Measurements from ENCODE around the gene WDR54. TPM values are rescaled to one million over a fixed set of nuclear protein-coding genes. Genes with fewer than 3 reads are reported as not detected.

The WDR54 gene
- polyA plus RNA-seq (ENCODE audit: insufficient read length) = 38.8 TPM
- long read RNA-seq, donor 1, transcript WDR54-211 (3 exons, 626 nt) = minor isoform, 6 of 24 reads
- long read RNA-seq, donor 1, transcript WDR54-201 (10 exons, 1,147 nt) = major isoform, 16 of 24 reads
- long read RNA-seq, donor 1, partial matches to known transcripts = 0 of 24 reads
- long read RNA-seq, donor 1, other reads (novel, unspliced or antisense) = 0 of 24 reads
- long read RNA-seq, donor 2, transcript WDR54-201 (10 exons, 1,147 nt) = major isoform, 18 of 35 reads
- long read RNA-seq, donor 2, partial matches to known transcripts = 12 of 35 reads
- long read RNA-seq, donor 2, other reads (novel, unspliced or antisense) = 0 of 35 reads
- long read RNA-seq, donor 3, transcript WDR54-201 (10 exons, 1,147 nt) = major isoform, 12 of 15 reads
- long read RNA-seq, donor 3, partial matches to known transcripts = 0 of 15 reads
- long read RNA-seq, donor 3, other reads (novel, unspliced or antisense) = 0 of 15 reads
- long read RNA-seq, donor 4 = 0 reads
- long read RNA-seq, donor 5, transcript WDR54-201 (10 exons, 1,147 nt) = major isoform, 24 of 71 reads
- long read RNA-seq, donor 5, partial matches to known transcripts = 24 of 71 reads
- long read RNA-seq, donor 5, other reads (novel, unspliced or antisense) = 19 of 71 reads
- long read RNA-seq, donor 6, transcript WDR54-201 (10 exons, 1,147 nt) = major isoform, 18 of 25 reads
- long read RNA-seq, donor 6, transcript WDR54-211 (3 exons, 626 nt) = minor isoform, 5 of 25 reads
- long read RNA-seq, donor 6, partial matches to known transcripts = 0 of 25 reads
- long read RNA-seq, donor 6, other reads (novel, unspliced or antisense) = 0 of 25 reads
- long read RNA-seq, donor 7, transcript WDR54-201 (10 exons, 1,147 nt) = major isoform, 18 of 51 reads
- long read RNA-seq, donor 7, partial matches to known transcripts = 28 of 51 reads
- long read RNA-seq, donor 7, other reads (novel, unspliced or antisense) = 0 of 51 reads
- long read RNA-seq, donor 8, transcript WDR54-201 (10 exons, 1,147 nt) = major isoform, 11 of 11 reads
- long read RNA-seq, donor 8, partial matches to known transcripts = 0 of 11 reads
- long read RNA-seq, donor 8, other reads (novel, unspliced or antisense) = 0 of 11 reads

DNA sequence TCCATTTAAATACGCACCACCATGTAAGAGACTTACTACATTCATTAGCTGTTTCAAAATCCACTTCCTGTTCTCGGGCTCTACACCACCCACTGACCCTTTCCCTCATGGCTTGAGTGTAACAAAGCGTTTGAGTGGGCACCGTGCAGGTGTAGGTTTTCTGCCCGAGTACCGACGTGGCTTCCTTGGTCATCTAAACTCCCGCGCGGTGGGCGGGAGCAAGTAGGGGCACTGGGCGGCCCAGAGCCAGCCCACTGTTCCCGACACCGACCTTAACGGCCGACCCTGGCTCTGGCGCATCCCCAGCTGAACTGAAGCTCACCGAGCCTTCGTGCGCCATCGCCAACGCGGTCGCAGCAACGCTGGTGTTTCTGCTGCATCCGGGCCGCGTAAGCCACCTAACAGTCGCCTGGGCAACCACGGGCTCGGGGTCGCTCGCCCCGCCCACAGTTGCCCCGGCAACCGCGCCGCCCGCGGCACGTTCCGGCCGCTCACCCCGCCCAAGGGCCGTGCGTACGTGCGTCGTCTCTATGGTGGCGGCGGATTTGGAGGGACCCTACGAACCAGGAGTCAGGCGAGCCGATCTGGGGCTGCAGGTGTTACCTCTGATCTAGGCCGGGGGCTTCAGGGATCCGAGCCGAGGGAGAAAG, at the start of gene WDR54, which contains the start of gene C2orf81:
Gene WDR54 (plus strand): TSS at position 510 of the 650 bp plus-strand sequence. CDS start 424 bp downstream, outside the sequence.
Gene C2orf81 (minus strand): TSS at position 399 of the 650 bp plus-strand sequence. CDS start 59 bp downstream, at position 340.
- DNase-seq = peak; percentile 81

DNA sequence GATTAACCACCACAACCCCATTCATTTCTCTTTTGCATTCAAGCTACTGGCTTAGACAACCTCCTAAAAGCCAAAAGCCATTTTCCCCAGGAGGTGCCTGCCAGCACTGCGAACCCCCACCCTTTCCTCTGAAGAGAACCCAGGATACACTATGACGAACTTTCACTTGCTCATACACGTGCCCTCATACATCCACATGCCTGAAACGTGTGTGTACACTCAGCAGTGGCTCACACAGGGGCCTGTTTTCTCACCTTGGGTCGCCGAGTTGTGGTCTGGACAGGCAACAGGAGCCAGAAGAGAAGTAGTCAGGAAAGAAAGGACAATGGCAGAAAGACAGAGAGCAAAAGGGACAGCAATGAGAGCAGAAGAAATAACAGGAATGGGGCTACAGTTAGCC, 48.9 kb upstream of the WDR54 start:
- DNase-seq = no peak

DNA sequence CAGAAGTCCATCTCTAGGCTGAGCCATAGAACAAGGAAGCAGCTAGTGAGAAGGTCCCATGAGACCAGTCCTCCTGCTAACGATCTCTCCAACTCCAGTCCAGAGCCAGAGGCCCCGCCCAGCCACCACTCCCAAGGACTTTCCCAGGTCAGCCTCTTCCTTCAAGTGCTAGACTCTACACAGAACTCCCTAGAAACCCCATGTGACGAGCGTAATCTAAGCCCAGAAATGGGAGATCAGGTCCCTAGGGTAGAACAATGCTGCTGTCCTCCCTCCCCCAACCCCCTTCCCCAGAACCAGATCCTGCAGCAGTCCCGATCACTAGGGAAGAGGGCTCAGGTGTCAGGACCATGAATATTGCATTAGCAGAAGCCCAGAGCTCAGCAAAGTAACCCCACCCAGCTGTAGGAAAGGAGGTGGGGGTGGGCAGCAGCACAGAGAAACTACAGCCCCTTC, 48.3 kb upstream of the WDR54 start:
- no peak for DNase-seq

GRCh38 chr2:74373985-74374384, 47.5 kb upstream of the WDR54 start:
- no peak for DNase-seq

GRCh38 chr2:74374509-74375205, 46.9 kb upstream of the WDR54 start:
- peak; percentile 81 for DNase-seq

- DNase-seq = no peak
Observed at GRCh38 chr2:74375838-74376237, 45.7 kb upstream of the WDR54 start.

DNA sequence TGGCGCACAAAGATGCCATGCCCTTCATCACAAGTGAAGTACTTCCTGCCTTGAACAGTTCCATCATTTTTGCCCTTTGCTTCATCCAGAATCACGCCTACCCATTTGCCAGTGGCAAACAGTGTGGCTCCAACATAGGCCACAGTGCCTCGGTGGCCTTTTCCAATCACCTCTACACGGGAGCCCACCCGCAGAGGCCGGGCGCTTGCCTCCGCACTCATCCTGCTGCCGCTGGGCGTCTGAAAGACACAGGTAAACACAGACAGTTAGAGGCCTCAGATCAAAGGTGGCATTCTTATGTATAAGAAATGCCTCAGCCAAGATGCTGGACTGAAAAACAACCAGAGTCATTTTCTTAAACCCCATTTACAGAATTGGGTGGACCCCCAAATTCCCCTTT, 43.5 kb upstream of the WDR54 start:
- DNase-seq = no peak

DNA sequence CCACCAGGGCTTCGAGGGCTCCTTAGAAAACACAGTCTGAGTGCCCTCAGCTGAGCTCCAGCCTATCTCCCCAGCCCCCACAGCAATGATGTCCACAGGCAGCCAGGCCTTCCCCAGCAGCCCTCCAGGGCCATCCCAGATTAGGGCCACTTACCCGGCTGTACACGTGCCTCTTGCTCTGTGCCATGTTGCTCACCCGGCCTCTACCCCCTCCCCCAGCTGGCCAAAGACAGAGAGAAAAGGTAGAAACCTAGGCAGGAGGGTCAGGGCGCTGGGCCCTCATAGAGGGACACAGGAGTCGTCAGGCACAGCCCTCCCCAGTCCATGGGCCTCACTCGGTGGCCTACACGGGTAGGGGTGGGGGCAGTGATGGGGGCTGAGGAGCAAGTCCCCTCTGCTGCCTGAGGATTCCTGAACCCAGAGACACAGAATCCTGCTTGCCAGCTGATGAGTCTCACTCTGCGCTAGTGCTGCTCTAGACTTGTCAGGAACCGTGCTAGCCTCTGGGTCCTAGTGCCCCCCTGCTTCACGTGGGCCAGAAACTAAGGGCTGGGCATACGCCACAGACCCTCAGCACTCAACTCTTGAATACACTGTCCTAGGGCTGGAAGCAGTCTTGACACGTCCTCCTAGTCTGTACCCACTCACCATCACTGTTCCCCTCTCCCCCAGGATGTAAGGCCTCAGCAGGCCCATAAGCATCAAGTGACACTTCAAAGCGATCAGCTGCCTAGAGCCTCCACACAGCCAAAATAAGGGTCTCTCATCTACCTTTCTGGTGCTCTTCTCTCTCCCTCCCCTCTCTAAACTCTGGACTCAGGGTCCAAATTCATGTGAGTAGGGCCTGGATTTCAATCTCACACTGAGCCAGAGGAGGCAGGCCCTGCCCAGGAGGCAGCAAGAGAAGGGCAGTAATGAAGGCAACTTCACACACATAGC, 41.4 kb upstream of the WDR54 start, which contains the start of gene DCTN1:
Gene DCTN1 (minus strand): TSS at position 461 of the 939 bp plus-strand sequence. CDS start 274 bp downstream, at position 187.
- DNase-seq = peak; percentile 53

DNA sequence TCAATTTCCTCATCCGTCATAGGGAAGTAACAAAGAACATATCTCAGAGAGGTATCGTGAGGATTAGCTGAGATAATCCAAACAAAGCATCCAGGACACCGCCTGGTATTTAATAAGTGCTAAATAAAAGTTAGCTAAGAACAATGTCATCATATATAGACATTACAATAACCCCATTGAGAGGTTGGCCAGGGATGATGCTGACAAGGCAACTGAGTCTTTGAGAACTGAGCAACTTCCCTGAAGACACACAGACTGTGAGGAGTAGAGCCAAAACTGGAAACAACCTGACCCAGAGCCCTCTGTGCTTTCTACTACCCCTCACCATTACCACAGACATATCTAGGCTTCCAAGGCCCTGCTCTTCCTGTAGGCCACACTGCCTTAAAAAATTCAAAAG, 39.8 kb upstream of the WDR54 start:
- no peak for DNase-seq

DNA sequence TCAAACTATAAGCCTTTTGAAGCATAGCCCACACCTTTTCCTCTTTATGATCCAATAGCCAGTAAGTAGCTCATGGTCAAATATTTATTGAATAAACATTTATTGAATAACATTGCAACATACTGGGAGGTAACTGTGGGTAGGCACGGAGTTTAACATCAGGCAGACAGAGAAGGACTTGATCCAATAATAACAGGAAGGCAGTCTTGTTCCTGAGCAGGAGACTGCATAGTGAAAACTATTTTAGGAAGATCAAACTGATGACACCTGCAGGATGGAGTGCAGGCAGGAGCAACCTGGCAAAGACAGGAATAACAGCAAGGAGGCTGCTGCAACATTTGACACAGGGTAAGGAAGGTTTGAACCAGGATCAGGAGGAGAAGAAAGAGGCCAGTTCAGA, 38.3 kb upstream of the WDR54 start:
- DNase-seq = no peak

DNA sequence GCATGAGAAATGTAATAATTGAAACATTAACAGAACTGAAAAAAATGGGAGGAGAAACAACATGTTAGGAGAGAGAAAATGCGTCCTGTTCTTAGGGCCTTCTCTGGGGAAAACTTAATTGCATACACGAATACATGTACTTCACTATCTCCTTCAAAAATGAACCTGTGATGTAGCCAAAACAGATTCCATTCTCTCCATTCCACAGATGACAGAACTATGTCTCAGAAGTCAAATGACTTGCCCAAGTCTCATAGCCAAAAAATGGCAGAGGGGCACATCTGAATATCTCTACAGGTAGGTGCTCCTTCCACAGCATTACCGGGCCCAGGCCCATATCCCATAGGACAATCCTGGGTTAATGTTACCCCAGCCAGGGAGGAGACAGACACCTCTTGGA, 37.5 kb upstream of the WDR54 start:
- DNase-seq = no peak

DNA sequence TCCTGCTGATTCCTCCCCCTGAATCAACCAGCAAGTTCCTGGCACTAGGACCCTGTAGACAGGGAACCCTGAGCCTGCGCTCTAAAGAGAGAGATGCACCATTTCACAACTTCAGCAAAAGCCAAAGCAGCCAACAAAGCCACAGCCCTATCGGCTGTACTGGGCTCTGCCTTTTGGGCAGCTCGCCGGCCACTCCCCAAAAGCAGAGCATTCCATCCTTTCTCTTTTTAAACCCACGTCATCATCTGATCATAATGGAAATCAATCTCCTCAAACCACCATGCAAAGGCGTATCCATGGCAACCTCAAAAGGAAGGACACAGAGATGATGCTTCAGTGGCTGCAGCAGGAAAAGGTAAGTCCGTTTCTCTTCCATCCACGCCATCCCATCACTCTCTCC, 36.1 kb upstream of the WDR54 start:
- no peak for DNase-seq

GRCh38 chr2:74387346-74387745, 34.2 kb upstream of the WDR54 start:
- DNase-seq = no peak

DNA sequence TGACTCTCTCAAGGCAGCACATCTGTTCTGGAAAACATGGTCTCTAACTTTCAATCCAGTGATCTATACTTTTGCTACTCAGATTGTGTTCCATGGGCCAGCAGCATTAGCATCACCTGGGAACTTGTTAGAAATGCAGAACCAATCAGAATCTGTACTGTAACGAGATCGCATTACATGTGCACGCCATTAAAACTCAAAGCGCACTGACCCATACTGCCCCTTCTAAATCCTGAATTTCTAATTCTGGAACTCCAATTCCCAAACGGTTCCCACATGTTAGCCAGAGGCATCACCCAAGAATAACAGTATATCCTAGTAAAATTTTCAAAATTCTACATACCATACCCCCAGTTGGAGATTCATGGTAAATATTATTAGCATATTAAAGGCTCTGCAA, 30.9 kb upstream of the WDR54 start:
- DNase-seq = no peak

DNA sequence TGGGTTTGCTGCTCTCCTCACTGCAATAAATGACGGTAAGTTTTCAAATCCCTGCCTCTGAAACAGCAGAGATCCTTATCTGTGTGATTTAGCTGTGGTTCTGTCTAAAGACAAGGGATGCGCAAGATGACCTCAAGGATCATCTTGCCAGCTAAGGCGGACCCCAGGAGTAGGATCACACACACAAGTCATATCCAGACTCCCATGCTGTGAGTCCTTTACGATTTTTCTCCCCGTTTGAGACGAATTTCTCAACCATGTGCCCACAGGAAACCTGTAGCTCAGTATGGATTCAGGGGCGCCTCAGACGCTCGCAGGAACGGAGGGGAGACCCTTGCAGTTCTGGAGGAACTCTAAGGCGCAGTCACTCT, 30.3 kb upstream of the WDR54 start:
- DNase-seq = no peak

DNA sequence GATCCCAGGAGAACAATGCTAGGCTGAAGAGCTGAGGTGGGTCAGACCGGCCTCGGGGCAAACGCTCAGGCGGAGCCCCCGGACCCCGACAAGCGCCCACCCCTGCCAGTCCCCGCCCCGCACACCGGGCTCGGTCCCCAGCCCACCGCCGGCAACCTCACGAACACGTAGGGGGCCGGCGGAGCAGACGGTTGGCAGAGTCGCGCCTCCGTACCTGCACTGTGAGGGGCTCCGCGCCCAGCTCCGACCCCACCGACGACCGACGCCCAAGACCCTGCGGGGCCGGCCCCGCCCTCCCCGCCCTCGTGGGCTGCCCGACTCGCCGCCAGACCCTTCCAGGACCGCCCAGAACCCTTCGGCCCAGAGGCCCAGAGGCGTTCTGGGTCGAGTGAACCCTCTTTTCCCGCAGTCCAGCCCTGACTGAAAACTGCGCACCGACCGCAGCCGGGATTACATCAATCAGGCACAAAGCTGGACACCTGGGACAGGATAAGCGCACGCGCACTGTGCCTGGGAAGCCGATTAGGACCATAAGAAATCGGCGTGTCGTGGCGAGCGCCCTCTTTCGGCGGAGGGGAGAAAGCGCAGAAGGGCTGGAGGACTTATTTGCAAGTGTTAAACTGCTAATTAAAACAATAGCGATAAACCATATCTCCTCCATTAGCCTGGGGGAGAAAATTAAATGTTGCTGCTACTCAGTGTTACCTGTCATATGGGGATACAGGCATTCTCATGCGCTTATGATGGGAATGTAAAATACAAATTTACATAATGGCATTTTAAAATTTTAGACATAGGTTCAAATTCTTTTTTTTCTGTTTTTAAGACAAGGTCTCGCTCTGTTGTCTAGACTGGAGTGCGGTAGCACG, 29.7 kb upstream of the WDR54 start:
- DNase-seq = peak; percentile 93

- DNase-seq = no peak
Observed at GRCh38 chr2:74392449-74392743, 29.1 kb upstream of the WDR54 start.

GRCh38 chr2:74393525-74393924, 28.0 kb upstream of the WDR54 start:
- DNase-seq = no peak

- DNase-seq = no peak
Observed at GRCh38 chr2:74396149-74396548, 25.4 kb upstream of the WDR54 start.
